HTERT RPE-1 (cell line): ENCODE results near the gene ZNF679.
"Not testable (repeated sequence)": the region's sequence is repeated elsewhere in the genome, so short reads cannot be mapped to it uniquely, and the experiment has no call there.

Experiments used
- in situ Hi-C: fragments of 300-500 bp; cut with MboI; formaldehyde crosslinking; loops from 4 replicates; pipeline ENCODE4 v1.14.3; 2020; ENCODE audit warnings: low sequenced_read_pairs

Gene ZNF679

DNA sequence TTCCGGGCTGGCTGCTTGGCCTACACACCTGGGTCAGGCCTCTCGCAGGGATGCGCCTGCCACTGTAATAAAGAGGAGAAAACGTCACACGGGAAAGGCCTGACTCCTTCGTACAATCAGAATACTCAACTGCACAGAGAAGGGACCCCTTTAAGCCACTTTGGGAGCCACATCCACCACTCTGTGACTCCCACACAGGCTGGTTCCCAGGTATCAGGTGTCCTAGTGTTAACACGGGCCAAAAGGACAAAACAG is 79.7 kb downstream of the ZNF679 start:
- in situ Hi-C loops, result no loop called here

GRCh38 chr7:64310426-64310825 is 82.2 kb downstream of the ZNF679 start:
- in situ Hi-C loops, result no loop called here

DNA sequence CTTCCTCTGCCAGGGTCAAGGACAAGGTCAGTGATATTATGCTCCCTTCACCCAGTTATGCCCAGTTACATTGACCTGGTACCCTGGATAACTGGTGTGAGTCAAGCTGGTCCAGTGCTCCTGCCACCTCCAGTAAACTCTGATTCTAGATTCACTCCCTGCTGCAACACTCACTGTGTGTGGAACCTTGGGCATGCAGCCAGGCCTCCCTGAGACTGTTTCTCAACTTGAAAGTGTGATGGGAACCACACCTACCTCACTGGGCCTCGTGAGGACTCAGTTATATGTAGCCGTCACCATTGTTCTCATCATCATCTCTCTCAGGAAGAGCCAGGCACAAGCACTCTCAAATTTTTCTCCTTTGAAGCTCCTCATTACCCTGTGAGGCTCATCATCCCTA is 84.6 kb downstream of the ZNF679 start:
- in situ Hi-C loops, result no loop called here

DNA sequence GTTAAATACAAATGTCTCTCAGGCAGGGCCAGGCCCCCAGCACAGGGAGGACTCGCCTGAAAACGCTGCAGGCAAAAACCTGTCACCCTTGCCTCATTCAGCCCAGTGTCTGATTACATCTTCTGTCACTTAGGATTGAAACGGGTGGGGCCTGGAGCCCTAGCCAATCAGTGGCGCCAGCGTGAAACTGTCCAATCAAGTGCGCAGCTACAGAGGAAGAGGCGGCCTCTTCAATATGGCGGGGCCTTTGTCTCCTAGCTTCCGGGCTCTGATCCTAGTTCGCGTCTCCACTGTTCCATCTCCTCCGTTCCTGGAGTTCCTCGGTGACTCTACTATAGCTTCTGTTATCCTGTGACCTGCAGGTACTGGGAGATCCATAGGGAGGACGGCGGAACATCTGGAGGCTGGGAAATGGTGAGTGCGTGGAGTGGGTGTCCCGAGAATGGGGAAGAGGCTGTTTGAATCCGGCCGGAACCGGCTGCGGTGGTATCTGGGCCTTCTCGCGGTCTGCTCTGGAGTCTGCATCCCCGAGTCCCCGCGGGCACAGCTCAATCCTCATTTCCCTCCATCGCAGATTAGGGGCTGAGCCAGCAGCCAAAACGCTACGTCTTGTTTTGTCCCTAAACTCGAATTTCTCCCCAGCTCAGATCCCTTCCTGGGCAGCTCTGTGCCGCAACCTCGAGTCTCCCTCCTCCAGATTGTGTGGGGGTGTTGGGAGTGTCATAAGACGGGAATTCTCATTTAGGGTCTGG is 85.6 kb downstream of the ZNF679 start, which contains the start of gene ZNF736:
Gene ZNF736 (plus strand): TSS at position 222 of the 752 bp plus-strand sequence. CDS start 190 bp downstream, at position 412.
- in situ Hi-C loops, result no loop called here

DNA sequence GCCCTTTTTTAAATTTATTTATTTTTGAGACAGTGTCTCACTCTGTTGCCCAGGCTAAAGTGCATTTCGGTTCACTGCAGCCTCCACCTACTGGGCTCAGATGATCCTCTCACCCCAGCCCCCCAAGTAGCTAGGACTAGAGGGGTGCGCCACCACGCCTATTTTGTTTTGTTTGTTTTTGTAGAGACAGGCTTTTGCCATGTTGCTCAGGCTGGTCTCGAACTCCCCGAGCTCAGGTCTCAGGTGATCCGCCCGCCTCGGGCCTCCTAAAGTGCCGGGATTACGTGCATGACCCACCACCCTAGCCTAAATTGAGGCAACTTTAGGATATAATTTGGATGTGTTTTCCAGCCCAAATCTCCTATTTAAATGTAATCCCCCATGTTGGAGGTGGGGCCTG is 86.3 kb downstream of the ZNF679 start:
- in situ Hi-C loops, result no loop called here

DNA sequence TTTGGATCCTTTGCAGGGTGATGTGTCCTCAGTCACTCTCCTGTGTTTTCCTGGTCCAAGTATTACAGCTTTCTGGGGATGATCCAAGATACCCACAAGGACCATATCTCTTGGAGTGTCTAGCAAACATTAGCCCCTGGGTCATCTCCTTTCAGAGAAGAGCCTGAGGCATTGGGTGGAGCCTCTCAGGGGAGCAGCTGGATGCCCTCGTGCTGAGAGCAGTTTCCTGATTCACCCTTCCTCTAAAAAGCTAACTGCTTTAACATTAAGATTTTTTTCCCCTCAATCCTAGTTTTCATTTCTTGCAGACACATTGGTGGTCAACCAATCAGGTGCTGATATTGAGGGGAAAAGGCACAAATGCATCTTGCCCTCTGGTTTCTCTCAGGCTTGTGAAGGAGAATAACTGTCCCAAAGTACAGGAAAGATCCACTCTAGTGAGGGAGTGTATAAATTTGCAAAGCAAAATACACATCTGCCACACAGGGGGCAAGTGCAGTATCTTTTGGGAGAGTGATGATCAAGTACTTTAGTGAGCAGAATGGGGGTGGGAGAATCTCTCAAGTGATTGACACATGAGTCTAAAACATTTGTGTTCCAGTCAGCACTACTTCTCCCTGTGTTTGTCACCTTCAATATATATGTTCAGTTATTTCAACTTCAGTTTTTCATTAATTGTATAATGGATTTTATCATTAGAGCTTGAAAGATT is 87.9 kb downstream of the ZNF679 start:
- in situ Hi-C loops, result not testable (repeated sequence)
